K562 (cell line): ENCODE results near the gene ZER1. TPM values are rescaled to one million over a fixed set of nuclear protein-coding genes. Genes with fewer than 3 reads are reported as not detected.

Experiments used
- ATAC-seq: fragments of 200-7000 bp; cut with Tn5 transposase; 3 replicates; pipeline ENCODE4 v1.9.1; 2020; ENCODE audit warnings: moderate library complexity
- BruUV-seq: library from RNA; stranded (reverse); fragments of 400-500 nt; replicated peaks from 2 replicates; lab custom pipeline; 2021; lab: Mats Ljungman, UMichigan
- CTCF ChIA-PET: fragments of 300-600 bp; formaldehyde crosslinking; extraction: SDS; loops from one replicate; lab custom pipeline; 2021; ENCODE audit warnings: low intra/inter-chr PET ratio; lab: Yijun Ruan, JAX
- POLR2A ChIA-PET: fragments of 300-600, 350-650 bp; sonication (Branson Sonifier 250); formaldehyde crosslinking; extraction: SDS; loops from one replicate; lab custom pipeline; 2021; ENCODE audit warnings: antibody characterized with exemption, inconsistent platforms; lab: Yijun Ruan, JAX
- DNase-seq, 4 experiments: peaks; one replicate each; pipeline versions ENCODE4 v3.0.0 to v3.0.0-alpha.2; 2011 to 2018; ENCODE audit warnings: low spot score in 3 of 4, mixed read lengths in 3 of 4; ENCODE audit errors: extremely low read depth in 1 of 4
- FAIRE-seq: peaks from 2 replicates; lab custom pipeline; 2011; peaks lifted over from hg19 to GRCh38; lab: Jason Lieb, UNC
- H2AFZ ChIP-seq: 2 replicates; pipeline ENCODE4 v1.6.0; 2011; ENCODE audit warnings: low read depth, low read length, control low read depth, inconsistent platforms
- H3K27ac ChIP-seq: fragments of 200-600 bp; 3 replicates; pipeline ENCODE4 v1.8.0; 2011; ENCODE audit warnings: low read depth, mild to moderate bottlenecking, control low read depth, inconsistent platforms, low read length, moderate library complexity, mixed read lengths; ENCODE audit errors: extremely low read depth
- H3K27me3 ChIP-seq, 2 experiments: fragments of 300-600 bp in 1 of 2; 2 replicates in 1 of 2; 3 replicates in 1 of 2; pipeline versions ENCODE4 v1.6.0 to v1.8.0; 2011; ENCODE audit warnings: inconsistent platforms in 2 of 2, low read length in 2 of 2, mild to moderate bottlenecking in 1 of 2, mixed read lengths in 1 of 2, moderate library complexity in 1 of 2; ENCODE audit not compliant: control insufficient read depth in 2 of 2, insufficient read depth in 2 of 2
- H3K36me3 ChIP-seq: fragments of 300-600 bp; 3 replicates; pipeline ENCODE4 v1.8.0; 2011; ENCODE audit warnings: mild to moderate bottlenecking, low read length, inconsistent platforms; ENCODE audit not compliant: control insufficient read depth, insufficient read depth
- H3K4me1 ChIP-seq, 2 experiments: fragments of 200-600 bp in 1 of 2; replicated peaks in 1 of 2; 2 replicates in 1 of 2; 3 replicates in 1 of 2; pipeline versions ENCODE4 v1.5.1 to v1.8.0; 2011; ENCODE audit warnings: inconsistent platforms in 2 of 2, low read length in 2 of 2, mild to moderate bottlenecking in 1 of 2, mixed read lengths in 1 of 2, moderate library complexity in 1 of 2; ENCODE audit not compliant: control insufficient read depth in 2 of 2, insufficient read depth in 2 of 2
- H3K4me2 ChIP-seq: 2 replicates; pipeline ENCODE4 v1.6.1; 2011; ENCODE audit warnings: low read length, control low read depth, inconsistent platforms, mixed read lengths; ENCODE audit not compliant: insufficient read depth
- H3K4me3 ChIP-seq: fragments of 200-600 bp; sonication (generic), shearing (Covaris generic); 2 replicates; pipeline ENCODE4 v1.5.1; 2016; ENCODE audit warnings: control low read depth, inconsistent platforms
- H3K79me2 ChIP-seq: fragments of 200-600 bp; 3 replicates; pipeline ENCODE4 v1.8.0; 2011; ENCODE audit warnings: low read length, inconsistent platforms; ENCODE audit not compliant: control insufficient read depth, insufficient read depth
- H3K9ac ChIP-seq, 2 experiments: 2 replicates each; pipeline versions ENCODE4 v1.6.0 to v1.6.1; 2011; ENCODE audit warnings: low read depth in 2 of 2, low read length in 2 of 2, control low read depth in 1 of 2, inconsistent platforms in 1 of 2, mild to moderate bottlenecking in 1 of 2, mixed read lengths in 1 of 2; ENCODE audit not compliant: insufficient read depth in 1 of 2
- H3K9me1 ChIP-seq: one replicate; pipeline ENCODE4 v1.6.0; 2011; ENCODE audit warnings: inconsistent platforms, mild to moderate bottlenecking, low read length, moderate library complexity; ENCODE audit not compliant: control insufficient read depth, insufficient read depth
- H3K9me3 ChIP-seq: replicated peaks from 2 replicates; pipeline ENCODE4 v1.5.1; 2011; ENCODE audit warnings: low read depth, low read length, inconsistent platforms; ENCODE audit not compliant: control insufficient read depth, insufficient read depth
- H4K20me1 ChIP-seq: replicated peaks from 2 replicates; pipeline ENCODE4 v1.6.1; 2011; ENCODE audit warnings: low read length, inconsistent platforms, mixed read lengths; ENCODE audit not compliant: control insufficient read depth, insufficient read depth
- E2F1 ChIP-seq: sonication (generic); formaldehyde crosslinking; IDR thresholded peaks from 2 replicates; pipeline ENCODE4 v1.8.1; 2023; ENCODE audit warnings: mild to moderate bottlenecking, missing genetic modification reagents, moderate library complexity
- PML ChIP-seq: IDR thresholded peaks from 2 replicates; pipeline ENCODE4 v1.6.1; 2012; ENCODE audit warnings: low read length, inconsistent platforms
- SREBF2 ChIP-seq: sonication (generic); formaldehyde crosslinking; IDR thresholded peaks from 2 replicates; pipeline ENCODE4 v1.4.0; 2020; ENCODE audit warnings: mild to moderate bottlenecking, missing genetic modification reagents
- TOE1 ChIP-seq, 2 experiments: fragments of 450-650 bp in 1 of 2; sonication (generic) in 1 of 2; formaldehyde crosslinking in 1 of 2; IDR thresholded peaks; 2 replicates each; pipeline versions ENCODE4 v1.7.1 to v1.8.0; 2016 to 2022; ENCODE audit warnings: borderline replicate concordance in 2 of 2, mild to moderate bottlenecking in 2 of 2, antibody characterized with exemption in 1 of 2, inconsistent platforms in 1 of 2, low read depth in 1 of 2, missing genetic modification reagents in 1 of 2, moderate library complexity in 1 of 2
- TRIM28 ChIP-seq: fragments of 450-650 bp; IDR thresholded peaks from 2 replicates; pipeline ENCODE4 v1.6.1; 2017
- ZFX ChIP-seq: sonication (generic); formaldehyde crosslinking; IDR thresholded peaks from 2 replicates; pipeline ENCODE4 v1.8.0; 2022; ENCODE audit warnings: mild to moderate bottlenecking, missing genetic modification reagents, moderate library complexity
- WGBS: fragments of 100-300 bp; shearing (Covaris generic); methylation state at CpG from one replicate; pipeline ENCODE4 v1.1.6; 2016; ENCODE audit warnings: low coverage, mixed read lengths; ENCODE audit not compliant: insufficient coverage; ENCODE audit errors: missing lambda C conversion rate; 5-methylcytosine and 5-hydroxymethylcytosine counted together
- in situ Hi-C: fragments of 300-500 bp; cut with MboI; formaldehyde crosslinking; loops from 4 replicates; pipeline ENCODE4 v1.15.0; 2018; ENCODE audit warnings: inconsistent platforms, mixed read lengths
- intact Hi-C: fragments of 100-400 bp; cut with micrococcal nuclease; formaldehyde crosslinking; loops from 2 replicates; pipeline ENCODE4 v1.14.2; 2022
- polyA plus RNA-seq, 8 experiments: library from polyadenylated mRNA; depleted of rRNA in 4 of 8; stranded (reverse) in 5 of 8; unstranded in 3 of 8; fragments of >200 nt; fragmentation: Nextera tagmentation in 2 of 8; fragmentation: Illumina TruSeq in 1 of 8; extraction: Ambion mirVana in 2 of 8; extraction: Trizol in 1 of 8; gene quantifications; 2 replicates each; pipeline versions ENCODE4 v1.2.1 to v1.2.3, GENCODE V29; 2011 to 2014; ENCODE audit warnings: inconsistent platforms in 1 of 8, missing spikeins in 1 of 8
- total RNA-seq, 7 experiments: library from RNA; depleted of rRNA in 6 of 7; stranded (reverse); fragments of >200 nt in 6 of 7; fragmentation: Illumina TruSeq in 2 of 7; extraction: Trizol in 2 of 7; gene quantifications; 2 replicates each; pipeline versions ENCODE4 v1.2.1 to v1.2.3, GENCODE V29; 2011 to 2021; ENCODE audit warnings: low replicate concordance in 1 of 7
- TF ChIP-seq, protein P1 (sequence below): fragments of 250-450 bp; sonication (Bioruptor Pico); IDR thresholded peaks from 2 replicates; pipeline ENCODE4 v1.5.0; 2020; ENCODE audit warnings: mild to moderate bottlenecking
- TF ChIP-seq, protein P2 (sequence below): sonication (generic); formaldehyde crosslinking; IDR thresholded peaks from 2 replicates; pipeline ENCODE4 v1.8.1; 2022; ENCODE audit warnings: missing genetic modification reagents

The ZER1 gene
- total and polyA plus RNA-seq, 9 of the 15 experiments (the other 6 are each of a cell fraction or from before 2014, with no cell fraction given) = 0.07 to 10.7 (median 6.2) TPM

GRCh38 chr9:128702949-128703615, 68.6 kb downstream of the ZER1 start (continued):
- TF ChIP-seq TOE1 (IDR thresholded peaks at IDR 0.05; ENCODE audit: borderline replicate concordance) = 0 out of 2 replicates have a peak, but pooled peaks have one; percentile 18
- TF ChIP-seq TOE1 (CRISPR knock-in tag; IDR thresholded peaks at IDR 0.05; ENCODE audit: borderline replicate concordance, low read depth) = no peak
- TF ChIP-seq, protein P1, sequence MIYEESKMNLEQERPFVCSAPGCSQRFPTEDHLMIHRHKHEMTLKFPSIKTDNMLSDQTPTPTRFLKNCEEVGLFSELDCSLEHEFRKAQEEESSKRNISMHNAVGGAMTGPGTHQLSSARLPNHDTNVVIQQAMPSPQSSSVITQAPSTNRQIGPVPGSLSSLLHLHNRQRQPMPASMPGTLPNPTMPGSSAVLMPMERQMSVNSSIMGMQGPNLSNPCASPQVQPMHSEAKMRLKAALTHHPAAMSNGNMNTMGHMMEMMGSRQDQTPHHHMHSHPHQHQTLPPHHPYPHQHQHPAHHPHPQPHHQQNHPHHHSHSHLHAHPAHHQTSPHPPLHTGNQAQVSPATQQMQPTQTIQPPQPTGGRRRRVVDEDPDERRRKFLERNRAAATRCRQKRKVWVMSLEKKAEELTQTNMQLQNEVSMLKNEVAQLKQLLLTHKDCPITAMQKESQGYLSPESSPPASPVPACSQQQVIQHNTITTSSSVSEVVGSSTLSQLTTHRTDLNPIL = no peak

DNA sequence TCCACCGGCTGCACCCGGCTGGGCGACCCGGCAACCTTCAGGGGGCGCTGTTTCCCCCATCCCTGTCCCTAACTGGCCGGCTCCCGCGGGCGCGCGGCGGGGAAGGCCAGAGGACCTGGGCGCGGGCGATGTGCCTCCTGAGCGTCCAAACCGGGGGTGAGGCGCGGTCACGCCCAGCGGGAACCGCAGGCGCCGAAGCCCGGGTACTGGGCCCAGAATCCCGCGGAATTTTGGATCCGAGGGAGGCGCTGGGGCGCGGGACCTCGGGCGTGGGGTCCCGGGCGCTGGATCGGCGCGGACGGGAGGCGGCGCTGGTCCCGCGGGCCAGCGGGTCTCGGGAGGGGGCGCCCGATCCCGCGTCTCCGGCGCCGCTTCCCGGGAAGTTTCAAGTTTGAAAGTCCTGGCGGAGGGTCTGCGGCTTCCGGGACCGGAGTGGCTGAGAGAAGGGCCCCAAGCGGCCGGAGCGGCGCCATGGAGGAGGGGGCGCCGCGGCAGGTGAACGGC, 69.2 kb downstream of the ZER1 start, which contains the start of gene PKN3:
TSS of gene PKN3 (plus strand) at position 59 of the 504 bp plus-strand sequence. CDS start at position 472, 413 bp downstream.
- intact Hi-C loops (loop anchor here (5.0 kb wide), 1 partner anchor 55 kb away; no protein-coding TSS in a partner anchor), in situ Hi-C loops (no loop called here)
- Histone ChIP-seq H3K4me2 (peak within 1 kb of the TSS; percentile 82), H3K79me2 (peaks cover 24% of the 10 kb centered on the region), H2AFZ (peak within 1 kb of the TSS; percentile 93), H3K4me1 (peaks cover 9 to 43% of the 10 kb centered on the region in 2 experiments), H3K27ac (peak within 1 kb of the TSS; percentile 71), H3K9ac (peak within 1 kb of the TSS; percentile 87 to 96), H4K20me1 (no peaks in the 10 kb centered on the region), H3K9me1 (no peaks in the 10 kb centered on the region), H3K36me3 (peaks cover 41% of the 10 kb centered on the region; the same call in 2 of the 3 replicates), H3K27me3 (no peaks in the 10 kb centered on the region), H3K4me3 (peak within 1 kb of the TSS; percentile 69), H3K9me3 (no peaks in the 10 kb centered on the region)
- POLR2A ChIA-PET = interaction anchor here (0.5 to 3.1 kb wide), 11 partner anchors 9 to 1852 kb away, joined by 3 to 65 read pairs (median 3); partner anchors contain the start of gene ZDHHC12
- no peak for FAIRE-seq
- WGBS = 1% methylated on average over 35 of the region's 65 CpGs
- no TSS peak for BruUV-seq
- peak; percentile 91 for ATAC-seq
- CTCF ChIA-PET = interaction anchor here (0.6 to 0.9 kb wide), 5 partner anchors 69 to 436 kb away, joined by 3 to 5 read pairs (median 3); no protein-coding TSS in a partner anchor
- peak; percentile 90 to 97 (median 92) for DNase-seq
- TF ChIP-seq SREBF2 (CRISPR knock-in tag) (no peak), TRIM28 (no peak), E2F1 (CRISPR knock-in tag) (peak; percentile 82; the same call in 1 of the 2 replicates), PML (no peak), ZFX (peak; percentile 82)
- TF ChIP-seq, protein P2, sequence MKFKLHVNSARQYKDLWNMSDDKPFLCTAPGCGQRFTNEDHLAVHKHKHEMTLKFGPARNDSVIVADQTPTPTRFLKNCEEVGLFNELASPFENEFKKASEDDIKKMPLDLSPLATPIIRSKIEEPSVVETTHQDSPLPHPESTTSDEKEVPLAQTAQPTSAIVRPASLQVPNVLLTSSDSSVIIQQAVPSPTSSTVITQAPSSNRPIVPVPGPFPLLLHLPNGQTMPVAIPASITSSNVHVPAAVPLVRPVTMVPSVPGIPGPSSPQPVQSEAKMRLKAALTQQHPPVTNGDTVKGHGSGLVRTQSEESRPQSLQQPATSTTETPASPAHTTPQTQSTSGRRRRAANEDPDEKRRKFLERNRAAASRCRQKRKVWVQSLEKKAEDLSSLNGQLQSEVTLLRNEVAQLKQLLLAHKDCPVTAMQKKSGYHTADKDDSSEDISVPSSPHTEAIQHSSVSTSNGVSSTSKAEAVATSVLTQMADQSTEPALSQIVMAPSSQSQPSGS (CRISPR knock-in tag) = no peak
